IPS-15b (cell line): Measurements from ENCODE around the gene CRYZ.

Source experiments
- H3K27me3 ChIP-seq: one replicate; pipeline ENCODE4 v1.6.1; 2013; ENCODE audit warnings: low read length; ENCODE audit not compliant: control insufficient read depth, insufficient read depth
- H3K36me3 ChIP-seq: one replicate; pipeline ENCODE4 v1.6.1; 2013; ENCODE audit warnings: low read length; ENCODE audit not compliant: control insufficient read depth, insufficient read depth
- H3K4me1 ChIP-seq: one replicate; pipeline ENCODE4 v1.6.1; 2013; ENCODE audit warnings: mild to moderate bottlenecking, low read length; ENCODE audit not compliant: control insufficient read depth, insufficient read depth
- H3K4me3 ChIP-seq: one replicate; pipeline ENCODE4 v1.5.1; 2013; ENCODE audit warnings: low read depth, low read length
- H3K9ac ChIP-seq: one replicate; pipeline ENCODE4 v1.6.1; 2013; ENCODE audit warnings: low read depth, mild to moderate bottlenecking, low read length
- H3K9me3 ChIP-seq: one replicate; pipeline ENCODE4 v1.6.1; 2013; ENCODE audit warnings: mild to moderate bottlenecking, low read length; ENCODE audit not compliant: control insufficient read depth, insufficient read depth

Gene CRYZ

DNA sequence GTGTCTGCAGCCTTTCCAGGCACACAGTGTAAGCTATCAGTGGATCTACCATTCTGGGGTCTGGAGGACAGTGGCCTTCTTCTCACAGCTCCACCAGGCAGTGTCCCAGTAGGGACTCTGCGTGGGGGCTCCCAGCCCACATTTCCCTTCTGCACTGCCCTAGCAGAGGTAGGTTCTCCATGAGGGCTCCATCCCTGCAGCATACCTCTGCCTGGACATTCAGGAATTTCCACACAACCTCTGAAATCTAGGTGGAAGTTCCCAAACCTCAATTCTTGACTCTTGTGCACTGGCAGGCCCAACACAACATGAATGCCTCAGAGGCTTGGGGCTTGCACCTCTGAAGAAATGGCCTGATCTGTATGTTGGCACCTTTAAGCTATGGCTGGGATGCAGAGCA is 6.8 kb downstream of the CRYZ start:
- H3K4me1 ChIP-seq = peaks cover 5% of the 10 kb centered on the region
- no peak overlapping the region for H3K9ac ChIP-seq
- H3K9me3 ChIP-seq = no peaks in the 10 kb centered on the region
- H3K4me3 ChIP-seq = no peak overlapping the region
- no peaks in the 10 kb centered on the region for H3K27me3 ChIP-seq
- peaks cover 3% of the 10 kb centered on the region for H3K36me3 ChIP-seq

DNA sequence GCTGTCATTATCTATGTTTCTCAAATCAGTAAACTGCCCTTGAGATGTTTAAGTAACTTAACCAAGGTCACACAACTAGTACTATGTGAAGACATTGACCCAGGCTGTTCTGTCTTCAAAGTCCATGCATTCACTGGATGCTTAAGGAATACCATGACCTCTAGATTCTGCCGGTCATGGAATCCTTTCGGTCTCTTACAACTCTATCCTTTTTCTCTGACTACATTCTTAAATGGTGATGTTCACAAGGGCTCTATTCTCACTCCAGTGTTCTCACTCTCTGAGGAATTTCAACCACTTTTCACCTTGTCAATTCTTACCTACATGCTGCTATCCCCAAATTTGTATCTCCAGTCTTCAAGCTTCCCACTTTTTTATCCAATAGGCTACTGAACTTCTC is 15.2 kb downstream of the CRYZ start:
- Histone ChIP-seq H3K27me3 (no peaks in the 10 kb centered on the region), H3K9ac (no peak overlapping the region), H3K36me3 (peaks cover 7% of the 10 kb centered on the region), H3K4me3 (no peak overlapping the region), H3K4me1 (no peaks in the 10 kb centered on the region), H3K9me3 (no peaks in the 10 kb centered on the region)

DNA sequence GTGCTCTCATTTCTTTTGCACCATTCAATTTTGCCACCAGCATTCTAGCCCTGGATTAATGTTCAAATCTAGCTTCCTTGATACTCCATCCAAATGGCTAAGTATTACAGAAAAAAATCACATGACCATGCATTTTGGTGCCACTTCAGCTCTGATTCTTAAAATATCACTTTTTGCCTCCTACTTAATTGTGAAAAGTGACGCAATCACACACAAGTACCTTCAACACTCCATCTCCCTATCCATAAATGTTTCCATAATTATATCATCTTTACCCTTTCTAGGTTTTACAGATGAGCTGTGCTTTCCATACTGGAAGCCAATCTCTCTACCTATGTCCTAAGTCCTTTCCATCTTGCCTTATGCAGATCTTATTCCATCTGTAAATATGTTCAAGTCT is 16.0 kb downstream of the CRYZ start:
- no peak overlapping the region for H3K9ac ChIP-seq
- H3K36me3 ChIP-seq = peaks cover 7% of the 10 kb centered on the region
- no peak overlapping the region for H3K4me3 ChIP-seq

DNA sequence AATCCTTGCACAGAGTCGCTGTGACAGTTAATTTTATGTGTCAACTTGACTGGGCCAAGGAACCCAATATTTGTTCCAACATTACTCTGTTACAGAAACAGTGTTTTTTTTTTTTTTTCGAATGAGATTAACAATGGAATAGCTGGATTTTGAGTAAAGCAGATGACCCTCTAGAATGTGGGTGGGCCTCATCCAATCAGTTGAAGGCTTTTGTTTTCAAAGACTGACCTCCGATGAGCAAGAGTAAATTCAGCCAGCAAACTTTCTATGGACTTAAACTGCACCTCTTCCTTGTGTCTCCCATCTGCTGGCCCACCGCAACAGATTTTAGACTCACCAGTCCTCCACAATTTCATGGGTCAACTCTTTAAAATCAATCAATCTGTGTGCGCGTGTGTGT is 17.0 kb downstream of the CRYZ start:
- no peak overlapping the region for H3K9ac ChIP-seq
- H3K27me3 ChIP-seq = no peaks in the 10 kb centered on the region
- no peaks in the 10 kb centered on the region for H3K9me3 ChIP-seq
- H3K4me1 ChIP-seq = no peaks in the 10 kb centered on the region
- no peak overlapping the region for H3K4me3 ChIP-seq
- H3K36me3 ChIP-seq = peaks cover 7% of the 10 kb centered on the region

More for the DNA sequence above, 16.0 kb downstream of the CRYZ start:
- H3K27me3 ChIP-seq = no peaks in the 10 kb centered on the region
- no peaks in the 10 kb centered on the region for H3K9me3 ChIP-seq
- no peaks in the 10 kb centered on the region for H3K4me1 ChIP-seq

DNA sequence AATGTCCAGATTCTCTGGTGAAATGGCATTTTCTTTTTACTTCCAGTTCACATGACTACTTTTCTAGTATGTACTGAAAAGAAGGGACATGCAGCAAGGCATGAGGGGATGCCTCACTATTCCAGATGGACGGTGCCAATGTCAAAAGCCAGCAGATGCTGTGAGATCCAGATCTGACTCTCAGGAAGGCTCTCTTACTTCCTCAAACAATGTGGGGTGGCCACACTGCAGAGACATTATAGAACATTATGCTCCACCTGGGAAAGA is 17.7 kb downstream of the CRYZ start:
- no peak overlapping the region for H3K9ac ChIP-seq
- H3K4me3 ChIP-seq = no peak overlapping the region
- H3K36me3 ChIP-seq = peaks cover 1% of the 10 kb centered on the region

DNA sequence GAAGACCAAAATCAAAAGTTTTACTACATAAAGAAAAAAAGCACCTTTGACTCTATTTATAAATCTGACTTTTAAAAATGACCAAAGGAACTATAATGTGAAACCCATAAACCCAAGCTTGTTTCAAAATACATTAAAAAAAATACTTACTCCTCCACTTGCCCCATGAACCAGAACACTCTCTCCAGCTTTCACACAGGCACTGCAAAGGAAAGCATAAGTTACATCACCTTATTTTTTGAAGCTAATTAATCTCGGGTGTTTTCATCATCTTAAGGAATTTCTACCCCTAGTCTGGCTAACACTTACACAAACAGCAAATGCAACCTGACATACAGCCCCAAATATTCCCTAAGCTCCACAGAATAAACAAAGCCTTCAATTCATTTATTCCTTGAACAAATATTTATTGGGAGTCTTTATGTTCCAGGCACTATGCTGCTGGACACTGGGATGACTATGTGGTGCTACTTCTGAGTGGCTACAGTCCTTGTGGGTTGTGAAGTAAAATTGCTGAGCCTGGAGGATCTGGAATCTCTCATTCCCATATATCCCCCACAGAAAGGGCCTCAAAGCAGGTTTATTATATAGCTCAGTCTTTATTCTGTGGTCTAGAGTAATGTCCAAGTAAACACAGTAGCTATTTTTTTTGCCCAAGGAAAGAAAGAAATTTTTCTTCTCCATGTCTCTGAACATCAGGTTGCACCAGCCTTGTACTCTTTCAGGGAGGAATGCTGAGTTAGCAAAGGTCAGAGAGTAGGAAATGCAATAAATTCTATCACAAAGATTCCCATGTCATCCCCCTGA is 18.2 kb downstream of the CRYZ start:
- Histone ChIP-seq H3K27me3 (no peaks in the 10 kb centered on the region), H3K9me3 (no peaks in the 10 kb centered on the region), H3K9ac (no peak overlapping the region), H3K4me1 (no peaks in the 10 kb centered on the region), H3K4me3 (no peak overlapping the region), H3K36me3 (no peaks in the 10 kb centered on the region)

More for the DNA sequence above, 17.7 kb downstream of the CRYZ start:
- no peaks in the 10 kb centered on the region for H3K9me3 ChIP-seq
- no peaks in the 10 kb centered on the region for H3K27me3 ChIP-seq
- no peaks in the 10 kb centered on the region for H3K4me1 ChIP-seq

DNA sequence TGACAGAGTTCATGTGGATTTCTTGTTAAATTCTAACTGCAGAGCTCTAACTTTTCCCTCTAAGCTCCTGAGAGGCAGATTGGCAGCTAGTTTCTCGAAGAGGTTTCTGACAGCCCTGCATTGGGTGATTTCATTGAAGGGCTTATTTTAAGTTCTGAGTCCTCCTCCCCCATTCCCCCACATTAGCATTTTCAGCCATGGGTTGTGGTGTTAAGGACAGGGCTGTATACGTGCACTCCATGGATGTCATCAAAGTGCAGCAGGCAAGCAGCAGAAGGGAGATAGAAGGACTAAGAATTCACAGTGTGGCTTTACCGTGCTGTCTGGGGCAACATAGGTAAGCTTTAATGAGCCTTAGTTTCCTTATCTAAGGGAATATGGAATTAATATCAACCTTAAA is 19.0 kb downstream of the CRYZ start:
- no peaks in the 10 kb centered on the region for H3K4me1 ChIP-seq
- H3K27me3 ChIP-seq = no peaks in the 10 kb centered on the region
- peak overlapping the region; percentile 48 for H3K9ac ChIP-seq
- H3K4me3 ChIP-seq = no peak overlapping the region
- no peaks in the 10 kb centered on the region for H3K9me3 ChIP-seq
- H3K36me3 ChIP-seq = no peaks in the 10 kb centered on the region

DNA sequence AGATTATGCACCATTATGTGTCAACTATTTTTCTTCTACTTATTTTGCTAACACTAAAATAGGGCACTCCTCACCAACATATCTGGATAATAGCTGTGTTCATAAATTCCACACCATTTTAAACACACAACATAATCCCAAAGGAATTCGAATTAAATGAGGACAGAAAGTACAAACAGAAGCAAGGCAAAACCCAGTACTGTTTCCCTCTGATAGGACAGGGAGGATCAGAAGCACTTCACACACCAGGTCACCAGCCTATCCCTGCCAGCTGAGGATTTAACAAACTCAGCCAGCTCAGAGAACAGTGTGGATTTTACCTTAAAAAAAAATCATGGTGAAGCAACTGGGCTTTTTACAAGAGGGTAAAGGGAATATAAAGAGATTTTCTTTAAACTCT is 20.0 kb downstream of the CRYZ start:
- Histone ChIP-seq H3K9ac (no peak overlapping the region), H3K27me3 (no peaks in the 10 kb centered on the region), H3K4me1 (no peaks in the 10 kb centered on the region), H3K9me3 (no peaks in the 10 kb centered on the region), H3K4me3 (no peak overlapping the region), H3K36me3 (no peaks in the 10 kb centered on the region)

DNA sequence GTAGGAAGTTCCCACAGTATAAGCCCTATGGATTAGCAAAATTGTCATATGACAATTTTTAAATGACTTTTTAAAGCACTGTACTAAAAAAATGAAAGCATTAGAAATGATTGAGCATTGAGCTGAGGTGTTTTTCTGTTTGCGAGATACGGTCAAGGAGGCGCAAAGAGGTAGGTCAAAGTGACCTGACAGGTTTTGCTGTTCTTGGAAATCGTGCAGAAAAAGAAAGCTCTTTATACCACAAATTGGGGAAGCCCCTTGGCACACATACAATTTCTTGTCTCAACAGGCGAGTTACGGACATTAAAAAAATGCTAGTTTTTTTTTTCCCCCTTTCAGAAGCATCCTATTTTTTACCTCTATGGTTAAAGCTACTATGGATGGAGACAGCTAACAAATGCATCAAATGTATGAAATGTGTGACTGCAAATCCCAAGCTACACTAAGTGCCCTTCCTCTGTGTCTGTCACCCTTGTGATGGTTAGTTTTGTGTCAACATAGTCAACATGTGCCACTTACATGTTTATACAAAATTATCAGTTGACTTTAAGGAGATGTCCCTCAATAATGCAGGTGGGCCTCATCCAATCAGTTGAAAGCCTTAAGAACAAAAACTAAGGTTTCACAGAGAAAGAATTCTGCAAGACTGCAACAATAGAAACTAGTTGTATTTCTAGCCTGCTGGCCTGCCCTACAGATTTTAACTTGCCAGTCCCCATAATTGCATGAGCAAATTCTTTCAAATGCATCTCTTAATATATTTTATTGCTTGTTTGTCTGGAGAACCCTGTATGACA is 29.3 kb downstream of the CRYZ start:
- Histone ChIP-seq H3K27me3 (no peaks in the 10 kb centered on the region), H3K4me1 (no peaks in the 10 kb centered on the region), H3K36me3 (no peaks in the 10 kb centered on the region), H3K9me3 (no peaks in the 10 kb centered on the region), H3K9ac (no peak overlapping the region), H3K4me3 (no peak overlapping the region)

DNA sequence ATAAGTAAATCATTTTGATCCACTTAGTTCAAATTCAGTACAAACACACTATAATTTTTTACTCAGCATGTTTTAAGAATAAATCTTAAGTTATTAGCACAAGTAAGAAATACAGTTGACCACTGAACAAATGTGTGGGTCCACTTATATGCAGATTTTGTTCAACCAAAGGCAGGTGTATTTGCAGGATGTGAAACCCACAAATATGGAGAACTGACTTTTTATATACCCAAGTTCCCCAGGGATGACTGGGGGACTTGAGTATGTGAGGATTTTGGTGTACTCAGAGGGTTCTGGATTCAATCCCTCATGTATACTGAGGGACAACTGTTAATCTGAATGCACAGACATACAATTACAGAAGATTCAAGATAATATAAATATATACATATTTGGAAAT is 33.5 kb downstream of the CRYZ start:
- H3K4me1 ChIP-seq = no peaks in the 10 kb centered on the region
- H3K4me3 ChIP-seq = no peak overlapping the region
- no peak overlapping the region for H3K9ac ChIP-seq
- no peaks in the 10 kb centered on the region for H3K9me3 ChIP-seq
- H3K36me3 ChIP-seq = no peaks in the 10 kb centered on the region
- H3K27me3 ChIP-seq = no peaks in the 10 kb centered on the region

DNA sequence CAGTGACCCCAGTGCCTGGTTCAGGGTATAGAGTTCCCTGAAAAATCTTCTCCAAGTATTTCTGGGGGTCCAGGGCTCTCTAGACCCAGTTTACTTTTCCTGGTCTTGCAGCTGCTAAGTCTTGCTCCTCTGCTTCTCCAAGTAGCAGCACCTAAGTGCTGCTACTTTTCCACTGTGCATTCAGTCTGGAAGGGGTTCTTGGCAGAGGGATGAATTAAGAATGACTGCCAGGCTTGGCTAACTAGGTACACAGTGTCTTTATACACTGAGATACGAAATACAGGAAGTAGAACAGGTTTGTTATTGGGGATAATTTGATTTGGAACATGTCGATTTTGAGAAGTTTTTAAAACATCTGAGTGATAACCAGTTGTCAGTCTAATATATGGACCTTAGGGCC is 35.0 kb downstream of the CRYZ start:
- no peaks in the 10 kb centered on the region for H3K27me3 ChIP-seq
- no peak overlapping the region for H3K4me3 ChIP-seq
- H3K4me1 ChIP-seq = no peaks in the 10 kb centered on the region
- no peak overlapping the region for H3K9ac ChIP-seq
- H3K9me3 ChIP-seq = no peaks in the 10 kb centered on the region
- no peaks in the 10 kb centered on the region for H3K36me3 ChIP-seq

DNA sequence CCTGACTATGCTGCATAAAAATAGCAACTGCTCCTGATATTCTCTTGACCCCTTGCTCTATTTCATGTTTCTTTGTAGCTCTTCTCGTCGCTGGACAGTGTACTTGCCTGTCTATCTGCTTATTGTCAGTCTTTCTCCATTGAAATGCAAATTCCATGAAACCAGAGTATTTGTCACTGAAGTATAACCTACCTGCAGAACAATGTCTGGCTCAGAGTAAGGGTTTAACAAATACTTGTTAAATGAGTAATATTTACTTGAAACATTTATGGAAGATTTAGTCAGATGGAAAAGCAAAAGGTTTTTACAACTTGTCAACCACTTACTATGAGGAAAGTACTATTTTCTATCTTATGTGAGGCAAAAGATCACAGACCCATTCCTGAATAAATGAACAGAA is 39.4 kb downstream of the CRYZ start:
- H3K9me3 ChIP-seq = no peaks in the 10 kb centered on the region
- H3K27me3 ChIP-seq = no peaks in the 10 kb centered on the region
- no peak overlapping the region for H3K4me3 ChIP-seq
- H3K4me1 ChIP-seq = no peaks in the 10 kb centered on the region
- no peak overlapping the region for H3K9ac ChIP-seq
- no peaks in the 10 kb centered on the region for H3K36me3 ChIP-seq
